NK-92 treated with Interleukin-12 subunit alpha and Interleukin-12 subunit beta, amount 100 ng/mL, for 24 hours (cell line): ENCODE measurements around the gene HECW1.

ENCODE experiments used
- DNase-seq: peaks from one replicate; lab custom pipeline; 2025; lab: John Stamatoyannopoulos, UW

The HECW1 gene

GRCh38 chr7:43148161-43148731 lies 35.8 kb downstream of the HECW1 start:
- no peak for DNase-seq

GRCh38 chr7:43151076-43151475 lies 38.6 kb downstream of the HECW1 start:
- DNase-seq: no peak

GRCh38 chr7:43152696-43153095 lies 40.2 kb downstream of the HECW1 start:
- no peak for DNase-seq

- DNase-seq: no peak
Measured at GRCh38 chr7:43155636-43156035, 43.2 kb downstream of the HECW1 start.

GRCh38 chr7:43163885-43164284 lies 51.4 kb downstream of the HECW1 start:
- no peak for DNase-seq

- no peak for DNase-seq
Measured at GRCh38 chr7:43164757-43165156, 52.3 kb downstream of the HECW1 start.

- DNase-seq: no peak
Measured at GRCh38 chr7:43166686-43167085, 54.2 kb downstream of the HECW1 start.

- DNase-seq: no peak
Measured at GRCh38 chr7:43169076-43169475, 56.6 kb downstream of the HECW1 start.

GRCh38 chr7:43170571-43170970 lies 58.1 kb downstream of the HECW1 start:
- no peak for DNase-seq

- no peak for DNase-seq
Measured at GRCh38 chr7:43175570-43176200, 63.2 kb downstream of the HECW1 start.

GRCh38 chr7:43179393-43179792 lies 66.9 kb downstream of the HECW1 start:
- no peak for DNase-seq

GRCh38 chr7:43192806-43193460 lies 80.5 kb downstream of the HECW1 start:
- no peak for DNase-seq

- no peak for DNase-seq
Measured at GRCh38 chr7:43193893-43194292, 81.4 kb downstream of the HECW1 start.

- DNase-seq: no peak
Measured at GRCh38 chr7:43195256-43195655, 82.8 kb downstream of the HECW1 start.

GRCh38 chr7:43195768-43196167 lies 83.3 kb downstream of the HECW1 start:
- DNase-seq: no peak

- no peak for DNase-seq
Measured at GRCh38 chr7:43196379-43196778, 83.9 kb downstream of the HECW1 start.

- DNase-seq: no peak
Measured at GRCh38 chr7:43198016-43198415, 85.6 kb downstream of the HECW1 start.

- DNase-seq: no peak
Measured at GRCh38 chr7:43198599-43199090, 86.2 kb downstream of the HECW1 start.

GRCh38 chr7:43199371-43200160 lies 87.1 kb downstream of the HECW1 start:
- no peak for DNase-seq

- DNase-seq: no peak
Measured at GRCh38 chr7:43201912-43202311, 89.5 kb downstream of the HECW1 start.

GRCh38 chr7:43204081-43204480 lies 91.6 kb downstream of the HECW1 start:
- no peak for DNase-seq

GRCh38 chr7:43205171-43205795 lies 92.8 kb downstream of the HECW1 start:
- DNase-seq: no peak
